VCaP (cell line): ENCODE results near the gene COA5.

ENCODE experiments used
- H3K27ac ChIP-seq: fragments of 450-650 bp; 2 replicates; pipeline ENCODE4 v1.5.1; 2017
- TF ChIP-seq, protein P1 (sequence below): fragments of 450-650 bp; conservative IDR thresholded peaks from 2 replicates; pipeline ENCODE4 v1.5.1; 2017; ENCODE audit warnings: mild to moderate bottlenecking, moderate library complexity

The COA5 gene

GRCh38 chr2:98648451-98648850 is 40.1 kb upstream of the COA5 start:
- H3K27ac ChIP-seq, result no peak overlapping the region
- TF ChIP-seq, protein P1, sequence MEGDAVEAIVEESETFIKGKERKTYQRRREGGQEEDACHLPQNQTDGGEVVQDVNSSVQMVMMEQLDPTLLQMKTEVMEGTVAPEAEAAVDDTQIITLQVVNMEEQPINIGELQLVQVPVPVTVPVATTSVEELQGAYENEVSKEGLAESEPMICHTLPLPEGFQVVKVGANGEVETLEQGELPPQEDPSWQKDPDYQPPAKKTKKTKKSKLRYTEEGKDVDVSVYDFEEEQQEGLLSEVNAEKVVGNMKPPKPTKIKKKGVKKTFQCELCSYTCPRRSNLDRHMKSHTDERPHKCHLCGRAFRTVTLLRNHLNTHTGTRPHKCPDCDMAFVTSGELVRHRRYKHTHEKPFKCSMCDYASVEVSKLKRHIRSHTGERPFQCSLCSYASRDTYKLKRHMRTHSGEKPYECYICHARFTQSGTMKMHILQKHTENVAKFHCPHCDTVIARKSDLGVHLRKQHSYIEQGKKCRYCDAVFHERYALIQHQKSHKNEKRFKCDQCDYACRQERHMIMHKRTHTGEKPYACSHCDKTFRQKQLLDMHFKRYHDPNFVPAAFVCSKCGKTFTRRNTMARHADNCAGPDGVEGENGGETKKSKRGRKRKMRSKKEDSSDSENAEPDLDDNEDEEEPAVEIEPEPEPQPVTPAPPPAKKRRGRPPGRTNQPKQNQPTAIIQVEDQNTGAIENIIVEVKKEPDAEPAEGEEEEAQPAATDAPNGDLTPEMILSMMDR, result no peak

- no peak overlapping the region for H3K27ac ChIP-seq
Measured at GRCh38 chr2:98647636-98648035, 39.3 kb upstream of the COA5 start.

DNA sequence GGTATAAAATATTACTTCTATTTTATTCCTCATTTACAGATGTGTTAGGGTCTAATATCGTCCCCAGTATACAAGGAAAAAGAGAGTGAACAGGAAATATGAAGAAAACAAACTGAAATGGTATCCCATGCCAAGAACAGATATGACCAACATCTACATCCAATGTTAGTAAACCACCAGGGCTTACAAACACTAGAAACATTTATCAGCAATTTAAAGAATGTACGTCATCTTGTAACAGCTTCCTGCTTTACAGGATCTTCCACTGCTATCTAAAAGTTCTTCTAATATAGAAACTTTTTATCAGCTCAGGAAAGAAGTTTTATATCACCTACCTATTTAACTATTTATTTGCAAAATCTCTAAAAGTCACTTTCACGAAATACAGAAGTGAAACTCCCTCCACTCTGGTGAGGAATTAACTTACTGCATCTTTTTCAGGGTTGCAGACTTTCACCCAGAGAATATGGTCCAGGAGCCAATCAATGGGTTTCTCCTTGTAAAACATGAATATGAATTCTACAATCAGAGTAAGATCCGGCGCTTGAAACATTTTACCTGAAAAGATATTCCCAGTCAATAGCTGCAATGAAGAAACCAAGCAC is 35.3 kb upstream of the COA5 start:
- TF ChIP-seq, protein P1, result no peak
- no peak overlapping the region for H3K27ac ChIP-seq

More at GRCh38 chr2:98647636-98648035, 39.3 kb upstream of the COA5 start:
- TF ChIP-seq, protein P1, result no peak

DNA sequence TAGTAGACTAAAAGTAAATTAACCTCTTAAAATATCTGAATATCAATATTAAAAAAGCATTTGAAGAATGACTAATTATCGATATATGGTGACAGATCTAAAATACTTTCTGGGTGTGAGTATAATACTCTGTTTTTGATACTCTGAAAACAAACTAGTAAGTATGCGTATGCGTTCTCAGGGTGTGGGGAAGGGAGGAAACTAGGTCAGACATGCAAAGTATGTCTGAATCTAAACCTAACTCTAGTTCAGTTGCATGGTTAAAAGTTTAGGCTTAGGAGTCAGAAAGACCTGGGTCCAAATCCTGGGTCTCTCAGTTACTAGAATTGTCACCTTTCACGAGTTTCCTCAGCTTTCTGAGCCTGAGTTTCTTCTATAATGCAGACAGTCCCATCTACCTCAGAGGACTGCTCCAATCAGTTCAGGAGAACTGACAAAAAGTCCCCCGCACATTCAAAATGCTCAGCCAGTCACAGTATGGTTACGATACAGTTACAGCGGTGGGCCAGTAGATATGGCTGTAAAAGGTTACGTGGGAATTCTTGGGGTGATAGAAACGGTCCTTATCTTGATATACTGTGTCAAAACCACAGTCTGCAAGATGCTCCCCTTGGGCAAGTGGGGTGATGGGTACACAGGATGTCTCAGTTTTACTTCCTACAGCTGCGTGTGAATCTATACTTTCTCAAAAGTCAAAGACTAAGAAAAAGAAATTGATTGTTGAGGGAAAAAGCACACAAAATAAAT is 29.3 kb upstream of the COA5 start:
- TF ChIP-seq, protein P1, result no peak
- no peak overlapping the region for H3K27ac ChIP-seq

- TF ChIP-seq, protein P1, result no peak
- no peak overlapping the region for H3K27ac ChIP-seq
Measured at GRCh38 chr2:98634406-98635092, 26.2 kb upstream of the COA5 start.

GRCh38 chr2:98632351-98632750 is 24.0 kb upstream of the COA5 start:
- H3K27ac ChIP-seq, result no peak overlapping the region
- TF ChIP-seq, protein P1, result no peak

DNA sequence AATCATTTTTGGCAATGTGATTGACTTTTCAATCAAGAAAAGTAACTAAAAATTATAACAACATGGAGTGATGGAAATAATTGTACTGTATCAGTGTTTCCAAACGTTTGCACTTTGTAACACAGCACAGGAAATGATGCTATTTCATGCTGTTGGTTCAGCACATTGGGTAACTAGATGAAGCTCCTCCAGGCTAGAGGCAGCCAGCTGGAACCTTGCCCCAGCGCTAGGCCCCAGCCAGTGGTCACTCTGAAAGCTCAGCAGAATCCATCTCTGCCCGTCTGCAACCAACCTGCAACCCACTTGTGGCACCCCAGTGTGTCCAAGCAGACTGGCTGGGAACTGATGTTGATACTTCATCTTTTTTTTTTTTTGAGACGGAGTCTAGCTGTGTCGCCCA is 15.3 kb upstream of the COA5 start:
- no peak overlapping the region for H3K27ac ChIP-seq
- TF ChIP-seq, protein P1, result no peak
